ENCODE results near the gene FAXDC2. TPM values are rescaled to one million over a fixed set of nuclear protein-coding genes. Genes with fewer than 3 reads are reported as not detected.

The FAXDC2 gene
- total and polyA plus RNA-seq, 2 donors (not counting 1 experiment from before 2014, with no cell fraction given) = 11.9 to 20.6 TPM

- Histone ChIP-seq H3K36me3 (ENCODE audit: control insufficient read depth, insufficient read depth, low read length) (peaks cover 6% of the 10 kb centered on the region), H3K9me3 (ENCODE audit: control insufficient read depth, insufficient read depth, low read depth, low read length) (no peaks in the 10 kb centered on the region), H3K4me2 (ENCODE audit: extremely low read depth, insufficient read depth, low read length) (no peak overlapping the region), H4K20me1 (ENCODE audit: control insufficient read depth, extremely low read depth, insufficient read depth, low read length) (no peaks in the 10 kb centered on the region), H3K79me2 (ENCODE audit: control insufficient read depth, insufficient read depth, low read length) (no peaks in the 10 kb centered on the region), H3K27ac (ENCODE audit: insufficient read depth, low read length) (no peak overlapping the region), H3K27me3 (ENCODE audit: control insufficient read depth, insufficient read depth, low read length) (no peaks in the 10 kb centered on the region), H3K9ac (ENCODE audit: insufficient read depth, low read length) (no peak overlapping the region), H3K4me1 (ENCODE audit: control insufficient read depth, extremely low read depth, insufficient read depth, low read length) (no peaks in the 10 kb centered on the region), H3K4me3 (replicated peaks in 1 of 4; ENCODE audit: control extremely low read depth in 1 of 4, insufficient read depth in 1 of 4, low read depth in 3 of 4, low read length in 4 of 4) (no peak overlapping the region), H2AFZ (ENCODE audit: low read length) (no peak overlapping the region)
- TF ChIP-seq EZH2 (IDR thresholded peaks at IDR 0.05; ENCODE audit: low read length, missing control alignments) (no peak), CTCF (conservative IDR thresholded peaks at IDR 0.05 in 1 of 2, IDR thresholded peaks at IDR 0.05 in 1 of 2; ENCODE audit: low read depth in 1 of 2, low read length in 2 of 2) (no peak)
- DNase-seq (ENCODE audit: low read depth in 2 of 2) = no peak
Observed at GRCh38 chr5:154884424-154884823, 34.0 kb upstream of the FAXDC2 start.

- H3K9me3 ChIP-seq (ENCODE audit: control insufficient read depth, insufficient read depth, low read depth, low read length) = no peaks in the 10 kb centered on the region
- H3K4me1 ChIP-seq (ENCODE audit: control insufficient read depth, extremely low read depth, insufficient read depth, low read length) = no peaks in the 10 kb centered on the region
- no peaks in the 10 kb centered on the region for H3K27me3 ChIP-seq (ENCODE audit: control insufficient read depth, insufficient read depth, low read length)
- TF ChIP-seq EZH2 (IDR thresholded peaks at IDR 0.05; ENCODE audit: low read length, missing control alignments) = no peak
- TF ChIP-seq CTCF (conservative IDR thresholded peaks at IDR 0.05 in 1 of 2, IDR thresholded peaks at IDR 0.05 in 1 of 2; ENCODE audit: low read depth in 1 of 2, low read length in 2 of 2) = no peak
- no peak overlapping the region for H3K4me3 ChIP-seq (replicated peaks in 1 of 4; ENCODE audit: control extremely low read depth in 1 of 4, insufficient read depth in 1 of 4, low read depth in 3 of 4, low read length in 4 of 4)
- H2AFZ ChIP-seq (ENCODE audit: low read length) = no peak overlapping the region
- H3K27ac ChIP-seq (ENCODE audit: insufficient read depth, low read length) = no peak overlapping the region
- no peaks in the 10 kb centered on the region for H4K20me1 ChIP-seq (ENCODE audit: control insufficient read depth, extremely low read depth, insufficient read depth, low read length)
- no peak overlapping the region for H3K4me2 ChIP-seq (ENCODE audit: extremely low read depth, insufficient read depth, low read length)
- peaks cover 3% of the 10 kb centered on the region for H3K36me3 ChIP-seq (ENCODE audit: control insufficient read depth, insufficient read depth, low read length)
- no peak overlapping the region for H3K9ac ChIP-seq (ENCODE audit: insufficient read depth, low read length)
- no peaks in the 10 kb centered on the region for H3K79me2 ChIP-seq (ENCODE audit: control insufficient read depth, insufficient read depth, low read length)
- DNase-seq (ENCODE audit: low read depth in 2 of 2) = no peak
Observed at GRCh38 chr5:154881986-154882385, 31.6 kb upstream of the FAXDC2 start.

GRCh38 chr5:154878642-154879335, 28.4 kb upstream of the FAXDC2 start:
- TF ChIP-seq EZH2 (IDR thresholded peaks at IDR 0.05; ENCODE audit: low read length, missing control alignments) (no peak), CTCF (conservative IDR thresholded peaks at IDR 0.05 in 1 of 2, IDR thresholded peaks at IDR 0.05 in 1 of 2; ENCODE audit: low read depth in 1 of 2, low read length in 2 of 2) (no peak)
- H3K4me1 ChIP-seq (ENCODE audit: control insufficient read depth, extremely low read depth, insufficient read depth, low read length) = no peaks in the 10 kb centered on the region
- H3K9ac ChIP-seq (ENCODE audit: insufficient read depth, low read length) = no peak overlapping the region
- no peaks in the 10 kb centered on the region for H4K20me1 ChIP-seq (ENCODE audit: control insufficient read depth, extremely low read depth, insufficient read depth, low read length)
- H3K4me2 ChIP-seq (ENCODE audit: extremely low read depth, insufficient read depth, low read length) = no peak overlapping the region
- H3K4me3 ChIP-seq (replicated peaks in 1 of 4; ENCODE audit: control extremely low read depth in 1 of 4, insufficient read depth in 1 of 4, low read depth in 3 of 4, low read length in 4 of 4) = no peak overlapping the region
- H3K79me2 ChIP-seq (ENCODE audit: control insufficient read depth, insufficient read depth, low read length) = no peaks in the 10 kb centered on the region
- peak; percentile 7 to 13 for DNase-seq (ENCODE audit: low read depth in 2 of 2)
- no peak overlapping the region for H3K27ac ChIP-seq (ENCODE audit: insufficient read depth, low read length)
- no peak overlapping the region for H2AFZ ChIP-seq (ENCODE audit: low read length)
- no peaks in the 10 kb centered on the region for H3K9me3 ChIP-seq (ENCODE audit: control insufficient read depth, insufficient read depth, low read depth, low read length)
- H3K27me3 ChIP-seq (ENCODE audit: control insufficient read depth, insufficient read depth, low read length) = no peaks in the 10 kb centered on the region
- peaks cover 6% of the 10 kb centered on the region for H3K36me3 ChIP-seq (ENCODE audit: control insufficient read depth, insufficient read depth, low read length)

Measured in fibroblast of lung (primary cell).